ENCODE data around the gene EML3.
"Not testable (repeated sequence)": the region's sequence is repeated elsewhere in the genome, so short reads cannot be mapped to it uniquely, and the experiment has no call there.

The EML3 gene

DNA sequence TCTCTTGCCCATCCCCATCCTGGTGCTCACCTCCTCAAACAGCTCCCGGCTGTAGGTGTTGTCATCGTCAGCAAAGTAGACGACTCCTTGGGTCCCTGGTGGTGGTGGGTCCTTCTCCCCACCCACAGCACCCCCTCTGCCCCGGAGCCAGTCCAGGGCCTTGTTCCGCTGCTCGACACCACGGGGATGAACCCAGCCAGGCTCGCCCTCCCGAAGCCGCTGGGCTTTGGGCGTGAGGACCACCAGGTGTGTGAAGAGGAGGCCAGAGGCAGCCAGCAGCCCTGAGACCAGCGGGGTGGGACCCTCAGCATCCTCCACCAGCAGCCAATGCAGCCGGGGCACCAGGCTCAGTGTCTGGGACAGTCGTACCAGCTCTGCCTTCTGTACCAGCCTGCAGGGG, 4.4 kb upstream of the EML3 start:
- not testable (repeated sequence) for DNase-seq (ENCODE audit: low read depth)

- DNase-seq (ENCODE audit: low read depth), result no peak
These were observed 2.9 kb upstream of the EML3 start for GRCh38 chr11:62615521-62615920.

DNA sequence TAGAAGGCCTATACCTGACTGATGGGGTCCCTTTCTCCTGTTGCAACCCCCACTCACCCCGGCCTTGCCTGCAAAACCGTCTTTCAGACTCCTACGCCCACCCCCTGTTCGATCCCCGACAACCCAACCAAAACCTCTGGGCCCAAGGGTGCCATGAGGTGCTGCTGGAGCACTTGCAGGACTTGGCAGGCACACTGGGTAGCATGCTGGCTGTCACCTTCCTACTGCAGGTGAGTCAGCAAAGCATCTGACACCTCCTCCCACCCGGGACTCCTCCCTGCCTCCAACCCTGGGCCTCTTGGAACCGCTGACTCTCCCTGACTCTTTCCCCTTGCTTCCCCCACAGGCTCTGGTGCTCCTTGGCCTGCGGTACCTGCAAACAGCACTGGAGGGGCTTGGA, 1.7 kb upstream of the EML3 start:
- peak; percentile 60 for DNase-seq (ENCODE audit: low read depth)

DNA sequence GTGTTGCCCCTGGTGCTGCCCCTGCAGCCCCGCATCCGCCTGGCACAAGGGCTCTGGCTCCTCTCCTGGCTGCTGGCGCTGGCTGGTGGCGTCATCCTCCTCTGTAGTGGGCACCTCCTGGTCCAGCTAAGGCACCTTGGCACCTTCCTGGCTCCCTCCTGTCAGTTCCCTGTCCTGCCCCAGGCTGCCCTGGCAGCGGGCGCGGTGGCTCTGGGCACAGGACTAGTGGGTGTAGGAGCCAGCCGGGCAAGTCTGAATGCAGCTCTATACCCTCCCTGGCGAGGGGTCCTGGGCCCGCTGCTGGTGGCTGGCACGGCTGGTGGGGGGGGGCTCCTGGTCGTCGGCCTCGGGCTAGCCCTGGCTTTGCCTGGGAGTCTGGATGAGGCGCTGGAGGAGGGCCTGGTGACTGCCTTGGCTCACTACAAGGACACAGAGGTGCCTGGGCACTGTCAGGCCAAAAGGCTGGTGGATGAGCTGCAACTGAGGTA, 760 bp upstream of the EML3 start:
- DNase-seq (ENCODE audit: low read depth), result no peak

GRCh38 chr11:62611705-62612365, 740 bp downstream of the EML3 start:
- peak; percentile 72 for DNase-seq (ENCODE audit: low read depth)

- DNase-seq (ENCODE audit: low read depth), result no peak
These were observed 1.5 kb downstream of the EML3 start for GRCh38 chr11:62610814-62611704.

GRCh38 chr11:62610403-62610802, 2.2 kb downstream of the EML3 start:
- DNase-seq (ENCODE audit: low read depth), result no peak

DNA sequence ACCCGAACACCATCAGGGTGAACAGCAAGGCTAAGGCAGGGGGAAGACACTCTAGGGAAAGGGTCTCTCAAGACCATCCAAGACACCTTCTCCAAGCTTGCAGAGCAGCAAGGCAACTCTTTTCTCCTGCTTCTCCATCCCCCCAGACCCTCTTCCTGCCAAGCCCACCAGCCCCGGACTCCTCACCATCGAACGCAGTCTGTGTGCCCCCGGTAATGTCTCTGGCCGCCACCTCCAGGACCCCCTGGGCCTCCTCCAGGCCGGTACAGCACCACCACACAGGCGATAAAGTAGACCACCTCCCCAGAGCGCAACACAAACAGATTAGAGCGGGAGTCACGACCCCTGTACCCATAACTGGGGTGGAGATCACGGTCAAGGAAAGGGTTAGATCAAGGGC, 3.8 kb downstream of the EML3 start:
- no peak for DNase-seq (ENCODE audit: low read depth)

DNA sequence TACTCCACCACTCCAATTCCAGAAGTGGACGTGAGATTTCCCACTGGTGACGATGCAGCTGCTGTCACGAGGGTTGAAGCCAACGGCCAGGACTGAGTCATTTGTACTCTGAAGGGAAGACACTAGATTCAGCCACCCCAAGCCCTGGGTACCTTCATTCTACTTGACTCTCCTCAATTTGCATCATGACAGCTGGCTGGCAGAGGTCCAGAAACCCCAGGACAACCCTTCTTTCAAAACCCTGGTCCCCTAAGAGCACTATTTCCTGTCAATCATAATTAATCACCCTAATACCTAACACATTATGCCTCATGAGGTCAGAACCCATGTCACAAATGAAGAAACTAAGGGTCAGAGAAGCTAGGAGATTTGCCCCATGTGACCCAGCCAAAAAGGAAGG, 4.9 kb downstream of the EML3 start:
- DNase-seq (ENCODE audit: low read depth), result no peak

GRCh38 chr11:62605902-62606301, 6.7 kb downstream of the EML3 start:
- DNase-seq (ENCODE audit: low read depth), result no peak

DNA sequence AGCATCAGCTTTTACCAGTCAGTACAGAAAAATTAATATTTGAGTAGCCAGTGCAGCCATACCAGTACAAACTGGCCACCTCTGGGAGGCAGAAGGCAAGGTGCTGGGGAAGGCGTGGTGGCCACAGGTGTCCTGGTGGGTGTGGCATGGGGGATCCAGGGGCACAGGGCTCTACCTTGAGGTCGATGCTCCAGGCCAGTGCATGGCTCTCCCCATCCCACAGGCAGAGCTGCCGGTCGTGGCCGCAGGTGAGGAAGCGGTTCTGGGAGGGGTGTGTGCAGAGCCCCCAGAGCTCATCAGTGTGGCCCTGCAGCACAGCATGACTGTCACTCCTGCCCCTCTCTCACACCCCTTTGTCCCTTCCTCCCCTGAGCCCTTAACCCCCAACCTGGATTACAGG, 7.1 kb downstream of the EML3 start:
- DNase-seq (ENCODE audit: low read depth), result no peak

DNA sequence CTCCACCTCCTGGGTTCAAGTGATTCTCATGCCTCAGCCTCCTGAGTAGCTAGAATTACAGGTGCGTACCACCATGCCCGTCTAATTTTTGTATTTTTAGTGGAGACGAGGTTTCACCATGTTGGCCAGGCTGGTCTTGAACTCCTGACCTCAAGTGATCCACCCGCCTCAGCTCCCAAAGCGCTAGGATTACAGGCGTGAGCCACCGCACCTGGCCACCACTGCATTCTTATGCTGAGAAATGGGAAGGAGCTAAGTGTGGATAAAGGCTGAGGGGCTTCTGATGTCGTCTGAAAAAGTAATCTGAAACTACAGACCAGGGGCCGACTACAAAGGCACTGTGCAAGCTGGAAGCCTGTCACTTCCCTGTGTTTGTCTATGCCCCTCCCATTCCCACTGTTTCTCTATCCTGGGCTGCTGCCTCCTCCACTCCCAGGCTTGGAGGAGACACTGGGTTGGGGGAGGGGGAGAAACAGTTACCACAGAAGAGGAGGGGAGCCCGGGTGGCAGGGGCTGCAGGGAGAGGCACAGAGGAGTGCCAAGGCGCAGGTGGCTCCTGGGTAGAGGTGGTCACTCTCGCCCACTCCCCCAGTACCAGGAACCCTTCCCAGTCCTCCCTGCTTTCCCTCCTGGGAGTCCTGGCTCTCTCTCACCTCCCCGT, 8.0 kb downstream of the EML3 start:
- no peak for DNase-seq (ENCODE audit: low read depth)

- no peak for DNase-seq (ENCODE audit: low read depth)
These were observed 8.7 kb downstream of the EML3 start for GRCh38 chr11:62603776-62604299.

GRCh38 chr11:62603072-62603408, 9.5 kb downstream of the EML3 start:
- DNase-seq (ENCODE audit: low read depth), result no peak

GRCh38 chr11:62602141-62603071, 10.2 kb downstream of the EML3 start:
- peak; percentile 59 for DNase-seq (ENCODE audit: low read depth)

- peak; percentile 98 for DNase-seq (ENCODE audit: low read depth)
These were observed 11.0 kb downstream of the EML3 start, which contains the start of gene MTA2 for GRCh38 chr11:62601372-62602140. MTA2 (minus strand) TSS chr11:62601865; CDS start chr11:62601450, 415 bp downstream.

GRCh38 chr11:62601122-62601371, 11.5 kb downstream of the EML3 start:
- DNase-seq (ENCODE audit: low read depth), result peak; percentile 51

GRCh38 chr11:62600367-62601121, 12.0 kb downstream of the EML3 start:
- DNase-seq (ENCODE audit: low read depth), result peak; percentile 30

GRCh38 chr11:62599901-62600300, 12.7 kb downstream of the EML3 start:
- no peak for DNase-seq (ENCODE audit: low read depth)

- peak; percentile 99 for DNase-seq (ENCODE audit: low read depth)
These were observed 13.4 kb downstream of the EML3 start for GRCh38 chr11:62599069-62599696.
